PC-3 (cell line): ENCODE results near the gene HOXB13. TPM values are rescaled to one million over a fixed set of nuclear protein-coding genes. Genes with fewer than 3 reads are reported as not detected.

Experiments used
- ATAC-seq: fragments of 200-7000 bp; cut with Tn5 transposase; 2 replicates; pipeline ENCODE4 v1.9.1; 2020; ENCODE audit warnings: mild to moderate bottlenecking, moderate library complexity
- BruUV-seq: library from RNA; stranded (reverse); fragments of 400-500 nt; replicated peaks from 2 replicates; lab custom pipeline; 2021; lab: Mats Ljungman, UMichigan
- CTCF ChIA-PET: fragments of 300-600 bp; sonication (Branson Sonifier 250); formaldehyde crosslinking; loops from one replicate; lab custom pipeline; 2022; ENCODE audit warnings: antibody characterized with exemption; lab: Charles Lee
- POLR2A ChIA-PET: fragments of 300-600 bp; sonication (Branson Sonifier 250); formaldehyde crosslinking; loops from one replicate; lab custom pipeline; 2022; ENCODE audit warnings: antibody characterized with exemption; ENCODE audit not compliant: unreplicated experiment; lab: Charles Lee
- DNase-seq: peaks from one replicate; pipeline ENCODE4 v3.0.0-alpha.2; 2015
- H2AFZ ChIP-seq: fragments of 300-600 bp; sonication (generic); 2 replicates; pipeline ENCODE4 v1.6.0; 2016; ENCODE audit warnings: antibody characterized with exemption, low read length
- H3F3A ChIP-seq: fragments of 300-600 bp; sonication (generic); one replicate; pipeline ENCODE4 v1.6.0; 2017; ENCODE audit warnings: antibody characterized with exemption, low read length, control low read depth, mild to moderate bottlenecking; ENCODE audit not compliant: unreplicated experiment
- H3K27ac ChIP-seq: fragments of 300-600 bp; sonication (generic); 2 replicates; pipeline ENCODE4 v1.5.1; 2016; ENCODE audit warnings: mild to moderate bottlenecking, low read length
- H3K27me3 ChIP-seq: fragments of 300-600 bp; sonication (generic); 2 replicates; pipeline ENCODE4 v1.6.1; 2016; ENCODE audit warnings: low read length, mixed read lengths
- H3K36me3 ChIP-seq: fragments of 300-600 bp; sonication (generic); 2 replicates; pipeline ENCODE4 v1.6.1; 2016; ENCODE audit warnings: low read depth, mixed run types, low read length, mixed read lengths
- H3K4me1 ChIP-seq: fragments of 300-600 bp; sonication (generic); 2 replicates; pipeline ENCODE4 v1.5.1; 2016; ENCODE audit warnings: low read length; ENCODE audit not compliant: insufficient read depth
- H3K4me2 ChIP-seq: fragments of 300-600 bp; sonication (generic); 2 replicates; pipeline ENCODE4 v1.6.0; 2016; ENCODE audit warnings: low read length
- H3K4me3 ChIP-seq: fragments of 300-600 bp; sonication (generic); 2 replicates; pipeline ENCODE4 v1.5.1; 2016; ENCODE audit warnings: mild to moderate bottlenecking, low read length, mixed read lengths
- H3K79me2 ChIP-seq: fragments of 300-600 bp; sonication (generic); 2 replicates; pipeline ENCODE4 v1.6.1; 2017; ENCODE audit warnings: low read length, mixed read lengths
- H3K9ac ChIP-seq: fragments of 300-600 bp; sonication (generic); 2 replicates; pipeline ENCODE4 v1.6.0; 2016; ENCODE audit warnings: mild to moderate bottlenecking, low read length
- H3K9me2 ChIP-seq: fragments of 300-600 bp; sonication (generic); replicated peaks from 2 replicates; pipeline ENCODE4 v1.6.1; 2016; ENCODE audit warnings: mixed run types, low read length, mixed read lengths
- H3K9me3 ChIP-seq: fragments of 300-600 bp; sonication (generic); 2 replicates; pipeline ENCODE4 v1.6.1; 2016; ENCODE audit warnings: low read length, mixed read lengths
- H4K20me1 ChIP-seq: fragments of 300-600 bp; sonication (generic); 2 replicates; pipeline ENCODE4 v1.6.1; 2016; ENCODE audit warnings: low read length, mixed read lengths
- CTCF ChIP-seq: fragments of 300-600 bp; sonication (generic); conservative IDR thresholded peaks from 2 replicates; pipeline ENCODE4 v1.5.1; 2017; ENCODE audit warnings: antibody characterized with exemption, low read depth, mild to moderate bottlenecking, low read length
- EZH2 ChIP-seq: fragments of 300-600 bp; sonication (generic); IDR thresholded peaks from one replicate; pipeline ENCODE4 v1.6.1; 2017; ENCODE audit warnings: antibody characterized with exemption, mild to moderate bottlenecking, low read length; ENCODE audit not compliant: unreplicated experiment
- EZH2phosphoT487 ChIP-seq: fragments of 300-600 bp; sonication (generic); IDR thresholded peaks from 2 replicates; pipeline ENCODE4 v1.6.1; 2018; ENCODE audit warnings: mild to moderate bottlenecking, antibody characterized with exemption, low read length, borderline replicate concordance
- intact Hi-C: fragments of 100-400 bp; cut with micrococcal nuclease; formaldehyde crosslinking; loops from 2 replicates; pipeline ENCODE4 v1.9.0; 2023
- total RNA-seq: library from RNA; depleted of rRNA; stranded (reverse); fragments of >200 nt; gene quantifications from 2 replicates; pipeline ENCODE4 v1.2.3, GENCODE V29; 2014

The HOXB13 gene
- total RNA-seq, 1 experiment from 2014 or later: 80.8 TPM

GRCh38 chr17:48738803-48739526 is 10.4 kb upstream of the HOXB13 start:
- Histone ChIP-seq H3K36me3 (no peaks in the 10 kb centered on the region), H2AFZ (peak overlapping the region; percentile 77), H3K4me3 (peak overlapping the region; percentile 66), H3K9me2 (no peaks in the 10 kb centered on the region), H3K79me2 (peaks cover 75% of the 10 kb centered on the region), H3K9ac (peak overlapping the region; percentile 64), H3K9me3 (no peaks in the 10 kb centered on the region), H3K4me2 (peak overlapping the region; percentile 92), H3K27me3 (no peaks in the 10 kb centered on the region), H3K4me1 (peaks cover 52% of the 10 kb centered on the region), H4K20me1 (no peaks in the 10 kb centered on the region), H3K27ac (peak overlapping the region; percentile 61), H3F3A (no peaks in the 10 kb centered on the region)
- CTCF ChIA-PET: interaction anchor here (0.6 to 1.9 kb wide), 3 partner anchors 15 to 102 kb away, joined by 7 to 14 read pairs (median 13); partner anchors contain the start of gene PRAC2
- BruUV-seq: no TSS peak
- DNase-seq: peak; percentile 91
- POLR2A ChIA-PET: interaction anchor here (0.5 to 1.8 kb wide), 6 partner anchors 8 to 19 kb away, joined by 4 to 8 read pairs (median 4); partner anchors contain the start of gene HOXB13
- peak; percentile 53 for ATAC-seq
- intact Hi-C loops: loop anchor here (1.0 to 5.0 kb wide), 3 partner anchors 7 to 53 kb away; no protein-coding TSS in a partner anchor
- TF ChIP-seq EZH2phosphoT487 (no peak), EZH2 (no peak), CTCF (no peak)

GRCh38 chr17:48738424-48738802 is 9.9 kb upstream of the HOXB13 start:
- TF ChIP-seq EZH2: no peak
- no peak for TF ChIP-seq CTCF
- no peak for TF ChIP-seq EZH2phosphoT487

More at GRCh38 chr17:48738424-48738802, 9.9 kb upstream of the HOXB13 start:
- Histone ChIP-seq H3K27me3 (no peaks in the 10 kb centered on the region), H3K27ac (peak overlapping the region; percentile 61), H4K20me1 (no peaks in the 10 kb centered on the region), H3F3A (no peaks in the 10 kb centered on the region), H3K9me2 (no peaks in the 10 kb centered on the region), H3K4me2 (peak overlapping the region; percentile 92), H3K4me1 (peaks cover 52% of the 10 kb centered on the region), H3K79me2 (peaks cover 81% of the 10 kb centered on the region), H3K36me3 (no peaks in the 10 kb centered on the region), H3K9ac (peak overlapping the region; percentile 64), H3K4me3 (peak overlapping the region; percentile 66), H3K9me3 (no peaks in the 10 kb centered on the region), H2AFZ (peak overlapping the region; percentile 77)
- no TSS peak for BruUV-seq
- ATAC-seq (peak; percentile 20), DNase-seq (no peak)
- ChIA-PET CTCF (interaction anchor here (0.7 to 1.9 kb wide), 5 partner anchors 9 to 146 kb away, joined by 3 to 14 read pairs (median 4); partner anchors contain the start of gene PRAC2), POLR2A (interaction anchor here (0.5 to 1.8 kb wide), 5 partner anchors 9 to 133 kb away, joined by 4 to 8 read pairs (median 5); partner anchors contain the start of gene HOXB13)
- intact Hi-C loops: loop anchor here (1.0 to 5.0 kb wide), 3 partner anchors 8 to 54 kb away; no protein-coding TSS in a partner anchor
